ENCODE data around the gene KDM2A.
A peak's percentile ranks its signal among the peaks of the same experiment; 100 is the strongest.

The KDM2A gene

DNA sequence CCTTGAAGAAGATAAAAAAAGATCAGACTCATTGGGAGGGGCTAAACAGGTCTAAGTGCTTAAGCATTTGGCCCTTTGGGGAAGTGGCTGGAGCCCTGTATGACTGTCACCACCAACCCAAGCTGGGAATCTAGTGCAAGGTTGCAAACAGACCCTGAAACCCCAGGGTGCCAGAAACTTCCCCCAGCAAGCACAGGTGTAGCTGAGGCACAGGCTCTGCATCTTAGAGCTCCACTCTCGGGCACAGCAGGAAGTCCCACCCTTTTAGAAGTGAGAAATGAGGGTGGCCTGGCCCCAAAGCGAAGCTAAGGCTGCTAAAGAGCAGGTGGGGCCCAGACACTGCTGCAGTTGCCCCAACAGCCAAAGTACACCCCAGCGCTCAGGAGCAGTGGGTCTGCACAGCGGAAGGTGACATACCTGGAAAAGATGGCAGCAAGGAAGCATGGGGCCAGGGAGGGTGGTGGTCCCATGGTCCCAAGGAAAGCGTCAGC, 5.8 kb upstream of the KDM2A start:
- Histone ChIP-seq H3K9ac (ENCODE audit: low read length) (no peak overlapping the region), H3K79me1 (replicated peaks; ENCODE audit: low read length, poor library complexity, severe bottlenecking) (no peaks in the 10 kb centered on the region), H2AFZ (ENCODE audit: low read depth, low read length) (no peak overlapping the region), H3K23ac (ENCODE audit: low read length in 2 of 2) (no peak overlapping the region), H2BK5ac (ENCODE audit: low read depth, low read length, poor library complexity, severe bottlenecking) (no peak overlapping the region), H4K91ac (ENCODE audit: low read length) (no peak overlapping the region), H2AK5ac (ENCODE audit: low read length, severe bottlenecking) (no peak overlapping the region), H2BK12ac (ENCODE audit: low read length in 2 of 2) (peak overlapping the region in 1 of 2 experiments; percentile 39), H3K9me3 (ENCODE audit: control insufficient read depth, low read length) (no peaks in the 10 kb centered on the region), H4K8ac (ENCODE audit: low read length) (no peak overlapping the region), H3K4me3 (ENCODE audit: insufficient read depth in 1 of 2, low read depth in 1 of 2, low read length in 2 of 2) (no peak overlapping the region), H3K27ac (ENCODE audit: low read length, poor library complexity, severe bottlenecking) (no peak overlapping the region), H3K4me2 (ENCODE audit: low read length, poor library complexity, severe bottlenecking) (no peak overlapping the region), H3K27me3 (ENCODE audit: control insufficient read depth in 1 of 2, insufficient read depth in 1 of 2, low read length in 2 of 2) (no peaks in the 10 kb centered on the region), H2BK15ac (ENCODE audit: low read depth, poor library complexity, severe bottlenecking) (no peak overlapping the region), H3K36me3 (ENCODE audit: control insufficient read depth in 1 of 2, insufficient read depth in 2 of 2, low read depth in 1 of 2, low read length in 2 of 2) (no peaks in the 10 kb centered on the region), H3K4me1 (ENCODE audit: control insufficient read depth, insufficient read depth, low read depth, low read length) (peaks cover 11% of the 10 kb centered on the region), H3K4ac (ENCODE audit: low read depth in 1 of 2, low read length in 2 of 2) (no peak overlapping the region), H3K14ac (ENCODE audit: low read length in 2 of 2) (no peak overlapping the region), H2BK120ac (ENCODE audit: low read depth, low read length) (no peak overlapping the region), H3K18ac (ENCODE audit: low read depth in 1 of 2, low read length in 2 of 2) (no peak overlapping the region)
- no peak for DNase-seq
- 88% methylated on average over 5 of the region's 5 CpGs for WGBS

DNA sequence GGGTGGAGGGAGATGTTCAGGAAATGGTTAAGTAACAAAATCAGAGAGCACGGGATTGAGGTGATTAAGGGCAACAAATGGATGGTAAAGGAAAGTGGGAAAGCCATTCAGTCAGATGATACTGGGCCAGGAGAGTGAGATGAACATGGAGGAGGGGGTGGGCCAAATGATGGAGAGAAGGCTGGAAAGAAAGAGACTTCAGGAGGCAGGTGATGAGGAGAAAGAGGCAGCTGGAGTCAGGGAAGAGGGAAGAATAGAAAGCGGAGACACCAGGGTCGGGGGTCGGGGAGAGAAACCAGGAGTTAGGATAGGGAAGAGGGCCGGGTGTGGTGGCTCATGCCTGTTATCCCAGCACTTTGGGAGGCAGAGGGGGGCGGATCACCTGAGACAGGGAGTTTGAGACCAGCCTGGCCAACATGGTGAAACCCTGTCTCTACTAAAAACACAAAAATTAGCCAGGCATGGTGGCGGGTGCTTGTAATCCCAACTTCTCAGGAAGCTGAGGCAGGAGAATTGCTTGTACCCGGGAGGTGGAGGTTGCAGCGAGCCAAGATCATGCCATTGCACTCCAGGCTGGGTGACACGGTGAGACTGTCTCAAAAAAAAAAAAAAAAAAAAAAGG, 4.7 kb upstream of the KDM2A start:
- no peaks in the 10 kb centered on the region for H3K36me3 ChIP-seq (ENCODE audit: control insufficient read depth in 1 of 2, insufficient read depth in 2 of 2, low read depth in 1 of 2, low read length in 2 of 2)
- whole genome bisulfite sequencing, result 88% methylated on average over 8 of the region's 10 CpGs
- H3K9me3 ChIP-seq (ENCODE audit: control insufficient read depth, low read length), result no peaks in the 10 kb centered on the region

DNA sequence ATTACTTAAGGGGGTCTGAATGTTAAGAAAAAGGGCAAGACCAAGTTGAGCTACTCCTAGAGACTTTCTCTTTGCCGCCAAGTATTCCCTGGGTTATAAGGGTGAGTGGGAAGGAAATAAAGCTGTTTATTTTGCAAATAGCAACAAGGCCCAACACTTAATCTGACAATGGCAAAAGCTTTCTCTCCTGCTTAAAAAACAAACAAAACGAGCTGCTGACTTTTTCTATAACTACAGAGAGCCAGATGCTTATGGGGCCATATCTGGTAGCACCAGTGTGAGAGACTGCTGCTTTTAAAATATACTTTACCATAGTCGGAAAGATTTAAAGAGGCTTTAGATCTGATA, 2.3 kb upstream of the KDM2A start:
- no peak overlapping the region for H2AK5ac ChIP-seq (ENCODE audit: low read length, severe bottlenecking)
- no peak overlapping the region for H3K14ac ChIP-seq (ENCODE audit: low read length in 2 of 2)
- no peaks in the 10 kb centered on the region for H3K27me3 ChIP-seq (ENCODE audit: control insufficient read depth in 1 of 2, insufficient read depth in 1 of 2, low read length in 2 of 2)
- no peak overlapping the region for H3K27ac ChIP-seq (ENCODE audit: low read length, poor library complexity, severe bottlenecking)
- no peak overlapping the region for H2BK5ac ChIP-seq (ENCODE audit: low read depth, low read length, poor library complexity, severe bottlenecking)
- no peak overlapping the region for H3K23ac ChIP-seq (ENCODE audit: low read length in 2 of 2)
- H2BK12ac ChIP-seq (ENCODE audit: low read length in 2 of 2), result no peak overlapping the region
- no peak overlapping the region for H2AFZ ChIP-seq (ENCODE audit: low read depth, low read length)
- no peak overlapping the region for H2BK15ac ChIP-seq (ENCODE audit: low read depth, poor library complexity, severe bottlenecking)
- DNase-seq, result no peak
- H3K9me3 ChIP-seq (ENCODE audit: control insufficient read depth, low read length), result no peaks in the 10 kb centered on the region
- no peak overlapping the region for H4K91ac ChIP-seq (ENCODE audit: low read length)
- H4K8ac ChIP-seq (ENCODE audit: low read length), result no peak overlapping the region
- WGBS, result 47% methylated on average over 2 of the region's 3 CpGs
- no peaks in the 10 kb centered on the region for H3K36me3 ChIP-seq (ENCODE audit: control insufficient read depth in 1 of 2, insufficient read depth in 2 of 2, low read depth in 1 of 2, low read length in 2 of 2)
- no peak overlapping the region for H3K18ac ChIP-seq (ENCODE audit: low read depth in 1 of 2, low read length in 2 of 2)
- H3K79me1 ChIP-seq (replicated peaks; ENCODE audit: low read length, poor library complexity, severe bottlenecking), result no peaks in the 10 kb centered on the region
- no peak overlapping the region for H3K9ac ChIP-seq (ENCODE audit: low read length)
- no peak overlapping the region for H2BK120ac ChIP-seq (ENCODE audit: low read depth, low read length)
- H3K4ac ChIP-seq (ENCODE audit: low read depth in 1 of 2, low read length in 2 of 2), result no peak overlapping the region
- H3K4me3 ChIP-seq (ENCODE audit: insufficient read depth in 1 of 2, low read depth in 1 of 2, low read length in 2 of 2), result no peak overlapping the region
- H3K4me1 ChIP-seq (ENCODE audit: control insufficient read depth, insufficient read depth, low read depth, low read length), result peaks cover 13% of the 10 kb centered on the region
- H3K4me2 ChIP-seq (ENCODE audit: low read length, poor library complexity, severe bottlenecking), result no peak overlapping the region

More for the DNA sequence above, 4.7 kb upstream of the KDM2A start:
- no peaks in the 10 kb centered on the region for H3K79me1 ChIP-seq (replicated peaks; ENCODE audit: low read length, poor library complexity, severe bottlenecking)
- H2BK120ac ChIP-seq (ENCODE audit: low read depth, low read length), result no peak overlapping the region
- no peak for DNase-seq
- no peak overlapping the region for H2AFZ ChIP-seq (ENCODE audit: low read depth, low read length)
- no peak overlapping the region for H3K27ac ChIP-seq (ENCODE audit: low read length, poor library complexity, severe bottlenecking)
- H3K4me2 ChIP-seq (ENCODE audit: low read length, poor library complexity, severe bottlenecking), result no peak overlapping the region
- H3K4me1 ChIP-seq (ENCODE audit: control insufficient read depth, insufficient read depth, low read depth, low read length), result peaks cover 13% of the 10 kb centered on the region
- no peak overlapping the region for H3K23ac ChIP-seq (ENCODE audit: low read length in 2 of 2)
- no peak overlapping the region for H3K4ac ChIP-seq (ENCODE audit: low read depth in 1 of 2, low read length in 2 of 2)
- H4K91ac ChIP-seq (ENCODE audit: low read length), result no peak overlapping the region
- H2BK15ac ChIP-seq (ENCODE audit: low read depth, poor library complexity, severe bottlenecking), result no peak overlapping the region
- no peak overlapping the region for H4K8ac ChIP-seq (ENCODE audit: low read length)
- H3K27me3 ChIP-seq (ENCODE audit: control insufficient read depth in 1 of 2, insufficient read depth in 1 of 2, low read length in 2 of 2), result no peaks in the 10 kb centered on the region
- no peak overlapping the region for H2BK12ac ChIP-seq (ENCODE audit: low read length in 2 of 2)
- H3K9ac ChIP-seq (ENCODE audit: low read length), result no peak overlapping the region
- no peak overlapping the region for H2BK5ac ChIP-seq (ENCODE audit: low read depth, low read length, poor library complexity, severe bottlenecking)
- no peak overlapping the region for H3K18ac ChIP-seq (ENCODE audit: low read depth in 1 of 2, low read length in 2 of 2)
- H3K4me3 ChIP-seq (ENCODE audit: insufficient read depth in 1 of 2, low read depth in 1 of 2, low read length in 2 of 2), result no peak overlapping the region
- no peak overlapping the region for H2AK5ac ChIP-seq (ENCODE audit: low read length, severe bottlenecking)
- H3K14ac ChIP-seq (ENCODE audit: low read length in 2 of 2), result no peak overlapping the region

DNA sequence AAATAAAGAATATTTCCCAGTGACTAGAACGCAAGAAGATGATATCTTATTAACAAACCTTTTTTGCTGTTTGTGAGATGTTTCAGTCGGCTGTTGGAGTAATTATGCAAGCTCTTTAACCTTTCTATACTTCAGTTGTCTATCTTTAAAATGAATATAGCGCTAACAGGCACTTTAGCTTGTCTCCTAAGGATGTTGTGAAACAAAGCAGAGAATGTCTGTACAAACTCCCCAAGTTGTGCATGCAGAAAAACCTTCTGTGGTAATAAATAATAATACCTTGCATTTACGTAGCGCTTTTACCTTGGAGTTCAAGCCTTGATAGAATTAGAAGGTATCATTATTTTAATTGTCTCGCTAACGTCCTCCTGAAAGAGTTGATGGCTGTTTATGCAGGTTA, 1.9 kb upstream of the KDM2A start:
- 89% methylated on average over 4 of the region's 7 CpGs for WGBS
- peak; percentile 29 for DNase-seq
- Histone ChIP-seq H3K79me1 (replicated peaks; ENCODE audit: low read length, poor library complexity, severe bottlenecking) (no peaks in the 10 kb centered on the region), H3K14ac (ENCODE audit: low read length in 2 of 2) (no peak overlapping the region), H2BK12ac (ENCODE audit: low read length in 2 of 2) (peak overlapping the region in 1 of 2 experiments; percentile 23), H3K4me1 (ENCODE audit: control insufficient read depth, insufficient read depth, low read depth, low read length) (peaks cover 14% of the 10 kb centered on the region), H2BK15ac (ENCODE audit: low read depth, poor library complexity, severe bottlenecking) (peak overlapping the region; percentile 99), H2AK5ac (ENCODE audit: low read length, severe bottlenecking) (peak overlapping the region; percentile 5), H3K4me3 (ENCODE audit: insufficient read depth in 1 of 2, low read depth in 1 of 2, low read length in 2 of 2) (peak overlapping the region in 1 of 2 experiments; percentile 2), H3K18ac (ENCODE audit: low read depth in 1 of 2, low read length in 2 of 2) (peak overlapping the region in 1 of 2 experiments; percentile 100), H3K9ac (ENCODE audit: low read length) (peak overlapping the region; percentile 65), H3K27me3 (ENCODE audit: control insufficient read depth in 1 of 2, insufficient read depth in 1 of 2, low read length in 2 of 2) (no peaks in the 10 kb centered on the region), H3K23ac (ENCODE audit: low read length in 2 of 2) (no peak overlapping the region), H4K8ac (ENCODE audit: low read length) (peak overlapping the region; percentile 100), H3K4ac (ENCODE audit: low read depth in 1 of 2, low read length in 2 of 2) (no peak overlapping the region), H2BK5ac (ENCODE audit: low read depth, low read length, poor library complexity, severe bottlenecking) (no peak overlapping the region), H3K27ac (ENCODE audit: low read length, poor library complexity, severe bottlenecking) (no peak overlapping the region), H2AFZ (ENCODE audit: low read depth, low read length) (no peak overlapping the region), H3K4me2 (ENCODE audit: low read length, poor library complexity, severe bottlenecking) (no peak overlapping the region), H2BK120ac (ENCODE audit: low read depth, low read length) (no peak overlapping the region), H3K9me3 (ENCODE audit: control insufficient read depth, low read length) (no peaks in the 10 kb centered on the region), H4K91ac (ENCODE audit: low read length) (peak overlapping the region; percentile 100), H3K36me3 (ENCODE audit: control insufficient read depth in 1 of 2, insufficient read depth in 2 of 2, low read depth in 1 of 2, low read length in 2 of 2) (no peaks in the 10 kb centered on the region)

All from mesenchymal stem cell (in vitro differentiated cells and primary cell).